CD4-positive, alpha-beta T cell treated with Interleukin-21 for 1 hour (primary cell): ENCODE measurements around the gene CORO6.
A peak's percentile ranks its signal among the peaks of the same experiment; 100 is the strongest.

Experiments
- DNase-seq: peaks from one replicate; pipeline ENCODE4 v3.0.0-alpha.2; 2020

CORO6 gene

DNA sequence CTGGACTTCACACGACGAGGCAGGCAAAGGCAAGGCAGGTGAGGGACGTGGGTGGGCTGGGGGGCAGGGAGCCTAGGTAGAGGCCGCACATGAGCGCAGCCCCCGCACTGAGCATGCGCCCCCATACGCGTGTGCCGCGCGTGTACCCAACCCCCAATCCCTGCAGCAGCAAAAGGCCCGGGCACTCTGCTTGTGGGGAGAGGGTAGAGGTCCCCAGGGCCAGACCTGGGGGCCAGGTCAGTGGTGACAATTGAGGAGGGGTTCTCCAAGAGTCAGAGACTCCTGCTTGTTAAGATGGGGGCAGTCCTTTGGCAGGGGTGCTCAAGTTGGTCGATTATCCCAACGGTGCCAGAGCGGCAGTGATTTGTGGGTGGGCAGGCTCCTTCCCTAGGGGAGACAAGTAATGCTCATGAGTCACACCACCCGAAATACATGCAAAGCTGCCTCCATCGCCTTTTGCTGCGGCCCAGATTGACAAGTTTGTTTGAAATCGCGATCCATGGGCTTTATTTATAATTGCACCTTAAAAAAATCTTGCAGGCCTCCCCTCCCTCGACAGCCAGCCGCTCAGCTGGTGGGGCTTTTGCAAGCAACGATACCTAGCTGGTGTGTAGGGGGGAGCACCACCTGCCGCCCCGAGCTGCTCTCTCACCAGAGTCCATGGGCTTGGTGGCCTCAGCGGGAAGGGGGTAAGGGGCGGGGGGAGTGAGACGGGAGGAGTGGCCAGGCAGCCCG lies 32.1 kb downstream of the CORO6 start:
- peak; percentile 22 for DNase-seq

DNA sequence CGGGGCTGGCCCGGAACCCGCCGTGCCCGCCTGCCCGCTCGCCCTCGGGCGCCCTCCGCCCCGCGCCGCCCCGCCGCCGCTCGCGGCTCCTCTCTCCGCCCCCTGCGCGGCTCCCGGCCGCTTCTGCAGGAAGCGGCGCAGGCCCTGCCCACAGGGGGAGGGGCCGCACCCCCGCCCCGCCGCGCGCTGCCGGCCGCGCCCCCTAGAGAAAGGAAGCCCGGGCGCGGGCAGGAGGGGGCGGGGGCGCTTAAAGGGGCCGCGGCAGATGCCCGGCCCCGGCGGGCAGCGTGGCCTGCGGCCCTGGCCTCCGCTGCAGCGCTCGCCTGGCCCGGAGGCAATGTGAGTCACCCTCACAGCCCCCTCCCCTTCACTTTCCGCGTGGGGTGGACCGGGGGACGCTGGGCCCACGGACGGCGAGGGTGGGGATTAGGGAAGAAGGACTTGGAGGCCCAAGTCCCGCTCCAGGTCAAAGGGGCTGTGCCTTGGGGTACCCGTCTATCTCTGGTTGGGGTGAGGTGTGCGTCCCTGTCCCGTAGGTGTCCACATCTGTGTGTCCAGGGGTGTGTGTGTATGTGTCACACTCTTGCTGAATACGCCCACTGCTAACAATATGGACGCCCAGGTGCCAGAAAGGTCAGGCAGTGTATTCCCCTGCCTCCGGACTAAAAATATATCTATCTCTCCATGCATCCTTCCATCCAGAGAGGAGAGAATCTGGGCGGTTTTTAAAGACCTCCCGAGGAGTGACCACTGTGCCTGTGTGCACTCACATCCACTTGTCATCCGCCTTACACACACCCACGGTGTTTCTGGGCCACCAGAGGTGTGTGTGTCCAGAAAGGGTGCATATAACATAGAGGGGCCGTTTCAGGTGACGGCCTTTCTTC lies 32.9 kb downstream of the CORO6 start, which contains the start of gene GIT1:
Gene GIT1, minus strand, starts transcription at position 125 of the 887 bp plus-strand sequence. CDS start 270 bp downstream, outside the sequence.
- DNase-seq, result peak; percentile 87

DNA sequence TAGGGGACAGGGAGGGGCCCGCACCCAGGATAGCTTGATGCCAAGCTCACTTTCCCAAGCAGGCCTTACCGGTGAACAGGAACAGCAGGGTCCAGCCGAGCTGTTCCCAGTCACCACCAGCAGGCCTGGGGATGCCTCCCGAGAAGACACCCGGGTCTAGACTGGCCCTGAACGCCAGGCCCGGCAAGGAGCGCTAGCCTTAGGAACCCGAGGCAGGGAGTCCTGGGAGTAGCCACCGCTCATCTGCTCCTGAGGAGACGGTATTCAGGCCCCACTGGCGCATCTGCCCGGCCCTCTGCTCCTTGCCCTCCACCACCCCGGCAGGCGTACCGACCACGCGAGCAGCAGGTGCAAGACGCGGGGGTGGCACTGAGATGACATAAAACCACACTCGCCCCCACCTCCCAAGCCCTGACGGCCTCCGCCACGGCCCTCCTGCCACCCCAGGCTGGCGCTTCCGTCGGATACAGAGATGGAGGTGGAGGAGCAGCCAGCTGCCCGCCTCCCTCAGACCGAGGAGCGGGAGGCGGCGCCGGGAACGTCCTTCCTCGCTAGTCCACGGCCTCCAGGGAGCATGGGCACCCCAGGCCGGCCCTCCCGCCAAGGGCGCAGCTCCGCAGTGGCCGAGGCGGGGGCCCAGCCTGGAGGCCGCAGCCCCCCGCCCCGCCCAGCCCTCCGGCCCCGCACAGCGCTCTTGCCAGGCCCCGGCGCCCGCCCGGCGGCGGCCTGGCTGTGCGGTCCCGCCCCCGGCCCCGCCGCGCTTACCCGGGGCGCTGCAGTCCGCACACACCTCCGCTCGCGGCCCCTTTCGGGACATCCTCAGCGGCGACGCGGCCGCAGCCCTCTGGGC lies 33.9 kb downstream of the CORO6 start:
- DNase-seq, result peak; percentile 53

DNA sequence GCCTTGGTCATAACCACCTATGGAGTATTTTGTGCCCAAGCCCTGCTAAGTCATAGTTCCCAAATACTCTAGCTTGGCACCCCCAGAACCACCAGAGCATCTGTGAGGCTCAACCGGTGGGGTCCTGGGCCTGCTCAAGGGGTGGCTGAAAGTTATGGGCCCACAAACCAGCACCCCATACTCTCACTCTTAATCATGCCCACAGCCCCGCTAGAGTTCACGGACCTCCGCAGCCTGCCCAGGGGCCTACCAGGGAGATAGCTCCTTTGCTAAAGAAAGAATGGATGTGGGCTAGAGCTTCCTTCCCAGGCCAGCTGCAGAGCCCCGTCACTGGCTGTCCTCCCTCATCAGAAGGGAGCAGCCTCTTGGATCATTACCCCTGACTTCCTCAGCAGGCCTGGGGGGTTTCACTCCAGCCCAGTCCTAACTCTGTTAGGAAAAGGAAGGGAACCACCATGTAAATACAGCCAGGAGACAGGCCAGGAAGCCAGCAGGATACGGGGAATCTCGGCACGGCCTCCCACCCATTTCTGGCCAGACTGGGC lies 34.6 kb downstream of the CORO6 start:
- no peak for DNase-seq

DNA sequence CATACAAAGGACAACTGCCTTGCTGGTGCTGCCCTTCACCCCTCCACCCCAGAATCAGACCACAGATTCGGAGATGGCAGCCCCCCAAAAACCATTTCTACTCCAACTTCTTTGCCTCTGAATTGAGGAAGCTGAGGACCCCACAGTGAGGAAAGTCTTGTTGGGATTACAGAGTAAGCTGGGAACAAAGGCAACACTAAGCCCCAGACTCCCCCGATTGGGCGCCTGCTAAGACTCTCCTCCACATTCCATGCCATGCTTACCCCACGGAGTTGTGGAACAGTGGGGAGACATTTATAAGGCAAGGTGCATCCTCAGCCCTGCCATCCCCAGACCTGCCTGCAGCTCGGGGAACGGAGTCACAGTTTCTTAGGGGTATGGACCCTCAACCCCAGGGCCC lies 35.1 kb downstream of the CORO6 start:
- DNase-seq, result no peak

DNA sequence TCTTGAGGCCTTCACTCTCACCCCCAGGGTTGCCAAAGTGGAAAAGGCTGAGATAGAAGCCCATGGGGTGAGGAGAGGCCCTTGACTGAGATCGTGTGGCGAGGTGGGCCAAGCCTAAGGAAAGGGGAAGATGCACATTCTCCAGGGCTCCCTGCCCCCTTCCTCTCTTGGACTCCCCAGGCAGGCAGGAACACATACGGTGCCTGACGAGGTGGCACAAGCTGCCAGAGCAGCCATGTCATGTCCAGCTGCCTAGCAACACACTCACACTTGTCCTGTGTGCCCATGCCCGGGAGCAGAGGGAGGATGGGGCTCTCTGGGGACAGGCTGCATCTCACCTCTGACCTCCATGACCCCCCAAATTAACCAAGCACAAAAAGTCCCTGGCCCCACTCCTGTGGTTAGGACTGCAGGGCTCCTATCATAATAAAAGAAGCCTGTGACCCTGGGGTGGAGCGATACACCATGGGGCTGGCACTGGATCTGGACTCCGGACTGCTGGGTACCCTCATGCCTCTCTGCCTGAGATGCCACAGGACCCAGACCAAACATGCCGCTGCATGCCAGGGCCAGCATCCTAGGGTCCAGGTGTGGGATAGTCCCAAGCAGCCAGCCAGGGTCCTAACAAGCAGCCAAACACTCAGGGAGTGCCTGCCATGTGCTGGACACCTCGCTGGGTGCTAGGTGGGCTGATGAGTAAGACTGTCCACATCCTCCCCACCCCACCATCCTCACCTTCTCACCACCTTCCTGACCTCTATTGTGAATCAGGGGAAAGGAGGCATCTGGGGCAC lies 35.8 kb downstream of the CORO6 start:
- no peak for DNase-seq

DNA sequence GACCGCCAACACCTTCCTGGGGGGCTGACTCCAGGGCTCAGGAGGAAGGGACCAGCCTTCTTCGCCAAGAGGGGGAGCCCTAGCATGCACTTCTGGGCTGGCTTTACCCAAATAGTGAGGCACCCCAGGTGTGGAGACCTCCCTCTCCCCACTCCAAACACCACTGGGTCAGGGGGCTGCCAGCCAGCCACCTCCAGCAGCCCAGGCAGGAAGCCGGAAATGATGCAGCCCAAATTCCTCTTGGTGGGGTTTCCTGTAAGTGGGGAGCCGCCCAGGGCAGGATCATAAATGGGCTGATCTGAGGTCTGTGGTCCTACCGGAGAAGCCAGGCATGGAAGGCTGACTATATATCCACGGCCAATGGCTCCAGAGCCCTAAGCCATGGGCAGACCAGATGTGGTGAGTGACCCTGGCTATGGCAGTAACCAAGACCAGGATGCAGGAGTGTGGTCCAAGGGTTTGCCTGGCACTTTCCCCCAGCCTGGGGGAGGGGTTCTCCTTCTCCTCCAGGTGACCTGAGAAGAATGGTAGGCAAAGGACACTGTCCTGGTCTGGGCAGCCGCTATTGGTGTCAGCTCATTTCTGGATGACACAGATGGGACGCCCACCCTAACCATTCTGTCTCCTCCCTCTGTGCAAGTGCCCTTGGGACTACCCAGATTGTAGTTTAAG lies 37.5 kb downstream of the CORO6 start:
- DNase-seq, result peak; percentile 52

DNA sequence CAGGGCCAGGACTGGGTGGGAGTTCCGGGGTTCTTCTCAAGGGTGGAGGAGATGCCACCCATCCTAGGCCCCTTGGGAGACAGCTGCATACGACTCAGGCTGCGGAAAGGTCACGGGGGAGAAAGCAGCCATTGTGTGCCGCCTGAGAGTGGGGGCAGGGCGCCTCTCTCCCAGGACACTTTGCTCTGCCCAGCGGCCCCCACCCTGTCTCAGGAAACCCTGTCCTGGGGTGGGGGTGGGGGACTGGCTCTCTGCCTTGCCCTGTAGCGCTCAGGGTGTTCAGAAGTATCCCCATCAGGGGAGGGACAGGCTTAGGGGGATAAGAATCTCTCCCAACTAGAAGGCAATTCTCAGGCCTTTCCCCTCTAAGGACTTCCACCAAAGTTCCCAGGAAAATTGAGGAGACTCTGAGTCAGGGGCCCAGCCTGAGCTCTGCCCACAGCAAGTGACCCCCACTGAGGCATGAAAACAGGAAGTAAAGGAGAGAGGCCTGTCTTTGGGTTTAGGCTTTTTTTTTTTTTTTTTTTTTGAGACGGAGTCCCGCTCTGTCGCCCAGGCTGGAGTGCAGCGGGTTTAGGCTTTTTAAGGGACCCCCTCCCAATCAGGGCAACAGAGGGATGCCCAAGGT lies 38.1 kb downstream of the CORO6 start:
- no peak for DNase-seq

DNA sequence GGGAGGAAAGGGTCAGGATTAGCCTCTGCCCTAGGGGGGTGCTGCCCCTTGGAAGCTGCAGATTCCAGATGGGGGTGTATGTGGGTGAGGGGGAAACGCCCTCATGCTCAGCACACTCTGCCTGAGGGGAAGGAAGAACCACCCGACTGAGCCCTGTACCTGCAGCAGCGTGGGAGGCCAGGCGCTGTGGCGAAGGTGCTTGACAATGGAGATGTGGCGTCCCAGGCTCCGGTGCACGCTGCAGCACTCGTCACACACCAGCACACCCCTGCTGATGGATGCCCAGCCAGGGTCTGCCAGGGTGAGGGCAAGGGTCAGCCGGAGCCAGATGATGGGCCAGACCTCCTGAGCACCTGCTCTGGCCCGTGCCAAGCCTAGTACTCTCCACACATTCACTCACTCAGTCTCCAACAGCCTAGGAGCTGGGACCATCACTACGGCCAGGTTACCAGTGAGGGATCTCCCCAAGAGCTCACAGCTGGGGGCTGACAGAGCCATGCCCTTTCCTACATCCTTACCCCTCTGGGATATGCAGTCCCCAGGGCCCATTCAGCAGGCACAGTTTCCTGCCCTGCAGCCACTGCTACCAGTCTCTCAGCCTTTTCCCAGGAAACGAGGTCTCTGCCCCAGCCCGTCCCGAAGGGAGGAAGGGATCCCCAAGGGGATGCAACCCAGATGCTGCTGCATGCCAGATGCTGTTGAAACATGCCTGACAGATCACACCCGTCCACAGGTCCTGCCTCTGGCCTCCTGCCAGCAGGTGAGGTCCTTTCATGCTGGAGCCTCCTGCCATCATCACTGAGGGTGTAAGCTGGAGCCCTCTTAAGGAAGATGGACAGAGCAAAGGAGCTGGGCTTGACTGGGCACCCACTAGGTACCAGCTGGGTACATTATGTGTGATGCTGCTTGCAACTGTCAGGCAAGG lies 39.1 kb downstream of the CORO6 start:
- DNase-seq, result no peak

DNA sequence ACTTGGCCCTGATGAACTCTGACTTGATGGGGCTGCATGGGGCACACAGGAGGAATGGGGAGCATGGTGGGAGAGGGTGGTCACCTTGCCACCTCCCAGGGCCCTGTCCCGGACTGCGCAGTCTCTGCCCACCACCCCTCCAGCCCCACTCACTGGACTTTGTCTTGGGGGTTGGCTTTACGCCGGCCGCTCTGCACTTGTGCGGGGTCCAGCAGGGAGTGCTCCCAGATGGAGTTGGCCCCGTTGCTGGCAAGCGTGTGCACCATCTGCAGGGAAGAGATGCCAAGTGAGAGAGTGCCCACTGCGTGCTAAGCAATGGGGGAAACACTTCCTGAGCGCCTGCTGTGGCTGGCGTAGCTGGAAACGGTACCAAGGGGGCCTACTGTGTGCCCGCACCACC lies 39.9 kb downstream of the CORO6 start:
- DNase-seq, result no peak

DNA sequence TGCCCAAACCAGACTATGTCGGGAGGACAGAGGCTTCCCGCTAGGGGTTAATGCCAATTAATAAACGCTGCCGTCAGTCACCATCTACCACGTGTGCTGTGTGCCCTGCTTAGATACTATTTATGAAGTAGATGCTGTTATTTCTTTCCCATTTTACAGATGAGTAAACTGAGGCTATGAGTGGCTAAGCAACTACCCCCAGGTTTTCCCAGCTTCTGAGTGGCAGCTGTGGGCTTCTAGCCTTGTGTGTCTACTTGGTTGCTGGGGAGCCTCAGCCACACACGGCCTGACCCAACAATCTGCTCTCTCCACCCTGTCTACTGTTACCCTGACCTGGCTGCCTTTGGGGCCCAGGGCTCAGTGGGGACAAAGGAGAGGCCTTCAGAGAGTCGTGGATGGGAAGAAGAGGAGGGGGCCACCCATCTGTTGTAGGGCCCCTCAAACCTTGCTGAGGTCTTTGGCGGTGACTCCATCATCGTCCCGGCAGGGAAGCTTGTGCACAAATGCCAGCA lies 40.4 kb downstream of the CORO6 start:
- no peak for DNase-seq

DNA sequence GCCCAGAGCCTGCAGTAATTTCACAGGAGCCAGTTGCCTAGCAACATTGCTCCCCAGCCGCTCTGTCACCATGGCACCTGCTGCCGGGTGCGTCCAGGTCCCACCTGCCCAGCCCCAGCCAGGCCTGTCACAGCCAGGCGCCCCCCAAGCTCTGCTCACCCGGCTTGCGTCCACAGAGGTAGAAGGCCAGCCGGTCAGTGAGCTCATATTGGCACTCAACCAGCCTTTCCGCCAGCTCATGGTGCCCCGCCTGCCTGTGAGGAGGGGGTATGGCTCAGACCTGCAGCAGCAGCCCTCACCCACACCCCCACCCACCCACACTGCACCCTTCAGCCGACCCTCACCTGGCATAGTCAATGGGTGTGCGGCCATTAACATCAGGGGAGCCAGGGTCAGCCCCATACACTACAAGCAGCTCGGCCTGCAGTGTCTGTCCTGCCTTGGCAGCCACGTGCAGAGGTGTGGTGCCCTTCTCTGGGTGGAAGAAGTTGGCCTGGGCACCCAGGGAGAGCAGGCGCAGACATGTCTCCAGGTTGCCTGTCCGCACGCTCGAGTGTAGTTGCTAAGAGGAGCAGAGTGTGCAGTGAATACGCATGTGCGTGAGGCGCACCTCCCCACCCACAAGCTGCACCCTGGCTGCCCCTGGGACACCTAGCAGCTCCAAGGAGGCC lies 41.0 kb downstream of the CORO6 start:
- no peak for DNase-seq

DNA sequence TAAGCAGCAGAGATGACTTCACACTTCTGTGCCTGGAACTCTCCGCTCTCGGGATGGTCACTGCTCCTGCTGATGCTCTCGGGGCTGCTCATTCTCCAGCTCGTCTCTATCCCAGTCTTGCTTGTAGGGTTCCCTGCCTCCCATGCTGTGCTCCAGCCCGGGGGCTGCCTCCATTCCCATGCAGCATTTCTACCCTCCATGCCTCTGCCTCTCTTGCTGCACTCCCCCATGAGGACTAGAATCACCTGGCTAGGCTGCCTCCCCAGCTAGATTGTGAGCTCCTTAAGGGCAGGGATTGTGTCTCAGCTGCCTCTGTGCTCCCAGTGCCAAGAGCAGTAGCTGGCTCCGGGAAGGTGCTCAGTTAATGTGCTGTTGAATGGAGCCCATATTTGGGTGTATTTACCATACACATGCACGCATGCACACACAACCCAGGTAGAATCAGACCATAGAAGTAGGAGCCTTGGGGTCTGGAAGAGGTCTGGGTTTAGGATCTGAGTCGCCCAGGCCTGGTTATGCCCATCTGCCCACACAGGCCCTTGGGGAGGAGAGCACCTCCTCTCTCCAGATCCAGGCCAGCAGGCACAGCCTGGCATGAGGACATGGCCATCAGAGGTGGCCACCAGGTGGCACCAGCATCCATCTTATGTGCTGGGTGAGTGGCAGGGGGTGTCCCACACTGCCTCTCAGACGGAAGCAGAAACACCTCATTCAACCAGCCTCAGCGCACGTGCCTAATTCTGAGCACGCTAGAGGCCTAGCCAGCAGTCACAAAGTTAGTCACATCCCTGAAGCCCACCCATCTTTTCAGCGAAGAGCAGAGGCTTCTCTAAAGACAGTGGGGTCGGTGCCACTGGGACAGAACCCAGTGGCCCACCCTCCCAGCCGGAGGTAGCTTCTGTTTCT lies 42.6 kb downstream of the CORO6 start:
- DNase-seq, result peak; percentile 92

DNA sequence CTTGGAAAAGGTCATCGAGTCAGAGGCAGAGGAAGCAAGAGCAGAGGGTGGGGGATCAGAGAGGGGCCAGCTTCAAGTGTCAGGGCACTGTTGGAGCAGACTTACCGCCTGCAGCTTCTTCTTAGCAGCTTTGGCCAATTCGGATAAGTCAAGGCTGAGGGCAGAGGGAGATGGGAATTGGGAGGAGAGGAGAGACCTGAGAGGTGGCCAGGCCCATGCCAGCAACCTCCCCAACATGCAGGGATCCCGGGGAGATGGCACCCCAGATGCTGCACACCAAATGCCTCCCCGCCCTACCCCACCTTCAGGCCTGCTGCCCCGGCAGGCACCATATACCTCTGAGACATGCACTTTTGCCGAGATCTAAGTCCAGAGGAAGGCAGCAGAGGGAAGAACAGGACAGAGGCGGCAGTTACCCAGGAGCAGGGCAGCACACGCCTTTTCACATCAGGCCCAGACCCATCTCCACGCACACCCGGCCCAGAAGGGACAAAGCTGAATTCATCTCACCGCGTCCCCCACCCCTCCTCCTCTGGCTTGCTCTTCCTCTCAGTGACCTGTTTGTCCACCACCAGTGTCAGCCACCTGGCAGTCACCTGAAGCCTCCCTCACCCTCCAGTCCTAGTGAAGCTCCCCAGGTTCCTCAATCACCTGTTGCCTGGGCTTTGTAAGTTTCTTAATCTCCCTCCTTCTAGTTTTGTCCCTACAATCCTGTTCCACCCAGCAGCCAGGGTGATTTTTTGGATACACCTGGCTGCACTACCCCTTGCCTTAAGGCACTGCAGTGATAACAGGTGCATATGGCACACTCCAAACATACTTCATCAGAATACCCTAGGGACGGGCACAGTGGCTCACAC lies 43.9 kb downstream of the CORO6 start:
- DNase-seq, result no peak

DNA sequence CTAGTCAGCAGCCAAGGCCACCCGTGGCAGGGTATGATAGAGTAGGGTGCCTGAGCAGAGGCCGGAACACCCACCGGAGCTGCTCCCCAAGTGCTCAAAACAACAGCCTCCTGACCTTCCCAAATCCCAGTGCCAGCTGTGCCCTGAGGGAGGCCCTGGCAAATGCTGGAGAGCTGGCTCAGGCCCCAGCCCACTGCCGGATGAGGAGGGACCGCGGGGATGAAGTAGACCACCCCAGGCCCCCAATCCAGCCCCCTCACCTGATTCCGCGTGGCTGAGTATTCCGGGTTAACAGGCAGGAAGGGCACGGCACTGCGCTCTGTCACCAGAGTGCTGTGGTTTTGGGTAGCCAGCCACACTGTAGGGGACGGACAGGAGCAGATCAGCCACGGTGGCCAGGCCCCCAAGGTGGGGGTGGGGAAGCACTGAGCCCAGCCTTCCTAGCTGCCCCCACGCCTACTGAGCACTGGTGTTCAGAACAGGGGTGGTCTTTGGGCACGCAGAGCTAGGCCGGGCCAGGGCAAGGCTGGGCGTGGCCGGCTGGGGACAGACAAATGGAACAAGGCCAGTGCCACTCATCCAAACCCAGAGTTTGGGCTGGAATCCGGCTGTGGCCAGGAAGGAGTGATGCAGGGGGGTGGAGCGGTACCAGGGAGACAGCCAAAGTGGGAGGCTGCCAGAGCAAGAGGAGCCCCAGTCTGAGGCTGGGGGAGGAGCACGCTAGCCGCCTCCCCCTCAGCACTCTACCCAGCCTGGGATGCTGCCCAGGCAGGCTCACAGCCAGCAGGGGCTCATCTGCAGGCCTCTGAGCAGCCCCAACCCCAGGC lies 45.1 kb downstream of the CORO6 start:
- no peak for DNase-seq

DNA sequence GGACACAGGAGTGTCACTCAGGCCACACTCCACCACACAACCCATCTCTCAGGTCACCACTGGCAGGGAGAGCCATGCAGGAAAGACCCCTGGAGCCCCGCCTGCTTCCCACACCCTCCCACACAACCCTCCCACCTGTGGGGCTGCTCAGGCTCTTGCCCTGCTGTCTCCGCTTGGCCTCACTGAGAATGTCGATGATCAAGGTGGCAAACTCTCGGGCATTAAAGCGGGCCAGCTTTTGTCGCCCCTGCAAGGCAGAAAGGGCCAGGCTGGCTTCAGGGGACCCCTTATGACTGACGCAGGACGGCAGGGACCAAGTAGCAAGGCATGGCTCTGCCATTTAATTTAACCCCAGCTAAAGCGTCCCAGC lies 45.7 kb downstream of the CORO6 start:
- DNase-seq, result no peak
